Kidney (tissue), 14 donors: Measurements from ENCODE around the gene MACROD2. TPM values are rescaled to one million over a fixed set of nuclear protein-coding genes. Genes with fewer than 3 reads are reported as not detected.
"Not testable (repeated sequence)": the region's sequence is repeated elsewhere in the genome, so short reads cannot be mapped to it uniquely, and the experiment has no call there.

Experiments
- DNase-seq, 5 donors: peaks; one replicate each; pipeline ENCODE4 v3.0.0-alpha.2; 2013 to 2020
- FAIRE-seq: peaks from 2 replicates; lab custom pipeline; 2012; peaks lifted over from hg19 to GRCh38; lab: Jason Lieb, UNC
- H3K27ac ChIP-seq, 2 donors: one replicate each; pipeline ENCODE4 v1.7.0; 2013; ENCODE audit warnings: low read depth in 2 of 2, low read length in 2 of 2, inconsistent platforms in 1 of 2
- H3K27me3 ChIP-seq: one replicate; pipeline ENCODE4 v1.7.1; 2013; ENCODE audit warnings: low read length, inconsistent platforms; ENCODE audit not compliant: control insufficient read depth, insufficient read depth
- H3K36me3 ChIP-seq, 3 donors: one replicate each; pipeline versions ENCODE4 v1.7.0 to v1.7.1; 2013; ENCODE audit warnings: low read length in 3 of 3, control low read depth in 1 of 3, inconsistent platforms in 1 of 3; ENCODE audit not compliant: insufficient read depth in 3 of 3, control insufficient read depth in 2 of 3
- H3K4me1 ChIP-seq, 3 donors: one replicate each; pipeline versions ENCODE4 v1.7.0 to v1.7.1; 2013; ENCODE audit warnings: low read length in 3 of 3, inconsistent platforms in 1 of 3, low read depth in 1 of 3; ENCODE audit not compliant: control insufficient read depth in 2 of 3, insufficient read depth in 2 of 3
- H3K4me3 ChIP-seq, 3 donors: one replicate each; pipeline versions ENCODE4 v1.7.0 to v1.8.1; 2013; ENCODE audit warnings: low read length in 3 of 3, control low read depth in 1 of 3, inconsistent platforms in 1 of 3
- H3K9ac ChIP-seq, 3 donors: one replicate each; pipeline versions ENCODE4 v1.7.0 to v1.7.1; 2013; ENCODE audit warnings: low read length in 3 of 3, control low read depth in 1 of 3, inconsistent platforms in 1 of 3
- H3K9me3 ChIP-seq, 3 donors: one replicate each; pipeline versions ENCODE4 v1.7.0 to v1.7.1; 2013; ENCODE audit warnings: low read length in 3 of 3, control low read depth in 1 of 3, inconsistent platforms in 1 of 3; ENCODE audit not compliant: control insufficient read depth in 2 of 3, insufficient read depth in 1 of 3
- CTCF ChIP-seq: IDR thresholded peaks from 3 replicates; pipeline ENCODE4 v1.5.1; 2012; ENCODE audit warnings: mild to moderate bottlenecking, moderate library complexity, borderline replicate concordance; ENCODE audit not compliant: insufficient read depth; ENCODE audit errors: extremely low read depth
- intact Hi-C: fragments of 100-400 bp; cut with DNase I; formaldehyde crosslinking; loops from one replicate; pipeline ENCODE4 v1.11.1; 2022
- polyA plus RNA-seq: library from polyadenylated mRNA; stranded (reverse); fragments of 350-450 nt; fragmentation: Illumina TruSeq; extraction: RNeasy Lipid Tissue Mini Kit (QIAGEN cat#74804); gene quantifications from one replicate; pipeline ENCODE4 v1.2.3, GENCODE V29; 2014; ENCODE audit warnings: low read depth, low replicate concordance; ENCODE audit not compliant: insufficient read depth
- total RNA-seq: library from RNA; stranded (reverse); fragmentation: NEBNext Ultra II Directional; extraction: Animal tissue kit (Norgen Biotek cat#: 25700); gene quantifications from one replicate; pipeline ENCODE4 v1.2.1, GENCODE V29; 2021
- donor health status: control.
- donor health status: control.
- donor health status: control.
- donor health status: control.
- donor health status: control.
- donor health status: DM: yes; HTN: yes; CAD: no.
- donor health status: Normal renal cell carcinoma (clear cell type).

Gene MACROD2
- total and polyA plus RNA-seq, 2 donors from 2014 or later, result 3.0 to 10.0 TPM

DNA sequence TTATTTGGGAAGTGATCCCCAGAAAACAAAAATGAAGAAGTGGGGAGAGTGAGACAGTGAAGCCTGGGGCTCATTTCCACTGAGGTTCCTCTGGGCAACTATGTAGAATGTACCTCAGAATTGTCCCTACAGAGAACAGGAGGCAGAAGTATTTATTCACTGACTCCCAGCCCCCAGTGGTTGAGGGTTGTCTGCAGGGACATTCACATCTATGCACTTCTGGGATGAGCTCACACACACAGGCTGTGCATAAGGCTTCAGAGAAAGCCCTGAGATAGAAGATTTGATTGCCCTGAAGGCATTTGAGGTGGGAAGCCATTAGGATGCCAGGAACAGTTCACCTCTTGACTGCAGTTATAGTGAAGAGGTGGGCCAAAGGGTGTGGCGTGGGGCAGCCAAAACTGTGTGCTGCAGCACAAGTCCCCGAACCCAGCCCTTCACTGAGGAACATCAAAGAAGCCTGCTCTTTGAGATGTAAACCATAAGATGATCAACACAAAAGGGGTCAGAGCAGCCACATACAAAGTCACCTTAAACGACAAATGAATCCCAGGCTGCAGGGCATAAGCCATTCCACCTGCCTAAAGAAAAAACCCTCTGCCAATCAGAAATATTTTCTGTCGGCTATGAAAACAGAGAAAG, 1195.9 kb downstream of the MACROD2 start:
- no peaks in the 10 kb centered on the region for H3K9me3 ChIP-seq
- FAIRE-seq, result no peak
- DNase-seq, result no peak
- H3K9ac ChIP-seq, result no peak overlapping the region
- no peaks in the 10 kb centered on the region for H3K27me3 ChIP-seq
- no peak overlapping the region for H3K27ac ChIP-seq
- no peak for TF ChIP-seq CTCF
- H3K36me3 ChIP-seq, result no peaks in the 10 kb centered on the region
- H3K4me1 ChIP-seq, result no peaks in the 10 kb centered on the region
- H3K4me3 ChIP-seq, result no peak overlapping the region
- intact Hi-C loops, result no loop called here

DNA sequence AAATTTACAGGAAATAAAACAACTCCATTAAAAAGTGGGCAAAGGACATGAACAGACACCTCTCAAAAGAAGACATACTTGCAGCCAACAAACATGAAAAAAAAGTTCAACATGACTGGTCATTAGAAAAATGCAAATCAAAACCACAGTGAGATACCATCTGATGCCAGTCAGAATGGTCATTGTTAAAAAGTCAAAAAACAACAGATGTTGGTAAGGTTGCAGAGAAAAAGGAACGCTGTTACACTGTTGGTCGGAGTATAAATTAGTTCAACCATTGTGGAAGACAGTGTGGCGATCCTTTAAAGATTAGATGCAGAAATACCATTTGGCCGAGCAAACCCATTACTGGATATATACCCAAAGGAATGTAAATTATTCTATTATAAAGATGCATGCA, 1200.1 kb downstream of the MACROD2 start:
- H3K36me3 ChIP-seq, result no peaks in the 10 kb centered on the region
- no peak for FAIRE-seq
- no peak overlapping the region for H3K4me3 ChIP-seq
- no peak overlapping the region for H3K27ac ChIP-seq
- DNase-seq, result no peak
- H3K4me1 ChIP-seq, result no peaks in the 10 kb centered on the region
- H3K27me3 ChIP-seq, result no peaks in the 10 kb centered on the region
- H3K9ac ChIP-seq, result no peak overlapping the region
- no peaks in the 10 kb centered on the region for H3K9me3 ChIP-seq
- intact Hi-C loops, result no loop called here
- TF ChIP-seq CTCF, result no peak

GRCh38 chr20:15196547-15197255, 1201.4 kb downstream of the MACROD2 start:
- no peak for DNase-seq
- intact Hi-C loops, result no loop called here

DNA sequence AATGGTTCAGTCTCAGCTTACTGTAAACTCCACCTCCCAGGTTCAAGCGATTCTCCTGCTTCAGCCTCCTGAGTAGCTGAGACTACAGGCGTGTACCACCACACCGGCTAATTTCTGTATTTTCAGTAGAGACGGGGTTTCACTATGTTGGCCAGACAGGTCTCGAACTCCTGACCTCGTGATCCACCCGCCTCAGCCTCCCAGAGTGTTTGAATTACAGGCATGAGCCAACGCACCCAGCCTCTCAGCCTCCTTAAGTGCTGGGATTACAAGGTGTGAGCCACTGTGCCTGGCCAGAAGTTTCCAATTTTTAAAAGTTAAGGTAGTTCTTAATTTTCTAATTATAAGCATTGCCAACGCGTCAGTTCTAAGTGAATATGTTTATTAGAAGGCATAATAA, 1202.7 kb downstream of the MACROD2 start:
- not testable (repeated sequence) for H3K27ac ChIP-seq

More at GRCh38 chr20:15196547-15197255, 1201.4 kb downstream of the MACROD2 start:
- H3K27ac ChIP-seq, result no peak overlapping the region
- no peaks in the 10 kb centered on the region for H3K36me3 ChIP-seq
- H3K27me3 ChIP-seq, result no peaks in the 10 kb centered on the region
- TF ChIP-seq CTCF, result no peak
- no peaks in the 10 kb centered on the region for H3K9me3 ChIP-seq
- FAIRE-seq, result no peak
- no peak overlapping the region for H3K4me3 ChIP-seq
- no peaks in the 10 kb centered on the region for H3K4me1 ChIP-seq
- no peak overlapping the region for H3K9ac ChIP-seq

More for the DNA sequence above, 1202.7 kb downstream of the MACROD2 start:
- FAIRE-seq, H3K4me3 ChIP-seq, H3K9ac ChIP-seq, H3K4me1 ChIP-seq, H3K36me3 ChIP-seq, intact Hi-C loops, H3K9me3 ChIP-seq, H3K27me3 ChIP-seq, DNase-seq: not testable (repeated sequence)
